HCT116 (cell line): Measurements from ENCODE around the gene NEK6. TPM values are rescaled to one million over a fixed set of nuclear protein-coding genes. Genes with fewer than 3 reads are reported as not detected.
A peak's percentile ranks its signal among the peaks of the same experiment; 100 is the strongest.

Source experiments
- ATAC-seq: fragments of 200-7000 bp; cut with Tn5 transposase; 2 replicates; pipeline ENCODE4 v1.9.1; 2020; ENCODE audit warnings: mild to moderate bottlenecking, moderate library complexity
- BruUV-seq: library from RNA; stranded (reverse); fragments of 400-500 nt; replicated peaks from 2 replicates; lab custom pipeline; 2021; lab: Mats Ljungman, UMichigan
- CTCF ChIA-PET: fragments of 300-600 bp; sonication (Branson Sonifier 250); formaldehyde crosslinking; loops from one replicate; lab custom pipeline; 2021; ENCODE audit warnings: antibody characterized with exemption; lab: Charles Lee
- POLR2A ChIA-PET: fragments of 300-600, 350-600 bp; sonication (Branson Sonifier 250); formaldehyde crosslinking; loops from one replicate; lab custom pipeline; 2021; ENCODE audit warnings: antibody characterized with exemption; lab: Charles Lee
- RAD21 ChIA-PET, 2 experiments: fragments of 300-600 bp; sonication (Branson Sonifier 250); formaldehyde crosslinking; loops; one replicate each; lab custom pipeline; 2023; ENCODE audit warnings: low total read pairs in 2 of 2; ENCODE audit not compliant: uncharacterized antibody in 2 of 2, unreplicated experiment in 2 of 2, low non-redundant PET in 1 of 2; lab: Charles Lee
- DNase-seq: peaks from one replicate; pipeline ENCODE4 v3.0.0-alpha.2; 2010; ENCODE audit warnings: low read depth, low spot score
- H2AFZ ChIP-seq: fragments of 200-600 bp; shearing (Covaris generic), sonication (generic); 2 replicates; pipeline ENCODE4 v1.6.1; 2017; ENCODE audit warnings: low read depth, mixed run types, mixed read lengths, antibody characterized with exemption, low read length; ENCODE audit not compliant: poor library complexity, severe bottlenecking
- H3K27ac ChIP-seq: 2 replicates; pipeline ENCODE4 v1.5.1; 2012; ENCODE audit warnings: low read depth, low read length
- H3K27me3 ChIP-seq: fragments of 200-600 bp; sonication (generic); 2 replicates; pipeline ENCODE4 v1.6.1; 2016; ENCODE audit warnings: mixed run types, low read length, mixed read lengths; ENCODE audit not compliant: insufficient read depth
- H3K36me3 ChIP-seq, 2 experiments: fragments of 200-500 bp in 1 of 2; fragments of 200-600 bp in 1 of 2; sonication (Bioruptor generic) in 1 of 2; sonication (generic) in 1 of 2; 2 replicates each; pipeline versions ENCODE4 v1.5.1 to v1.6.1; 2014 to 2016; ENCODE audit warnings: low read length in 2 of 2, inconsistent platforms in 1 of 2, mixed read lengths in 1 of 2, mixed run types in 1 of 2; ENCODE audit not compliant: insufficient read depth in 2 of 2, control insufficient read depth in 1 of 2
- H3K4me1 ChIP-seq, 2 experiments: fragments of 200-600 bp in 1 of 2; sonication (generic) in 1 of 2; 2 replicates each; pipeline versions ENCODE4 v1.5.1 to v1.6.1; 2012 to 2017; ENCODE audit warnings: low read length in 2 of 2, inconsistent platforms in 1 of 2, mild to moderate bottlenecking in 1 of 2, mixed read lengths in 1 of 2, mixed run types in 1 of 2, moderate library complexity in 1 of 2; ENCODE audit not compliant: insufficient read depth in 2 of 2, control insufficient read depth in 1 of 2
- H3K4me2 ChIP-seq: fragments of 200-600 bp; sonication (generic); 2 replicates; pipeline ENCODE4 v1.6.1; 2017; ENCODE audit warnings: mixed run types, low read length, mixed read lengths
- H3K4me3 ChIP-seq, 2 experiments: fragments of 200-600 bp in 1 of 2; sonication (generic) in 1 of 2; replicated peaks in 1 of 2; 2 replicates each; pipeline ENCODE4 v1.5.1; 2011 to 2016; ENCODE audit warnings: low read length in 2 of 2, control low read depth in 1 of 2, low read depth in 1 of 2, mild to moderate bottlenecking in 1 of 2, mixed read lengths in 1 of 2, mixed run types in 1 of 2
- H3K79me2 ChIP-seq: fragments of 200-600 bp; sonication (generic); 2 replicates; pipeline ENCODE4 v1.6.1; 2017; ENCODE audit warnings: mild to moderate bottlenecking, mixed run types, low read length, moderate library complexity, mixed read lengths; ENCODE audit not compliant: insufficient read depth
- H3K9ac ChIP-seq: fragments of 200-600 bp; sonication (generic); 2 replicates; pipeline ENCODE4 v1.6.1; 2016; ENCODE audit warnings: low read length, mixed read lengths
- H3K9me2 ChIP-seq: fragments of 200-600 bp; sonication (generic), shearing (Covaris generic); 2 replicates; pipeline ENCODE4 v1.6.1; 2017; ENCODE audit warnings: mixed run types, mild to moderate bottlenecking, moderate library complexity; ENCODE audit not compliant: insufficient read depth
- H3K9me3 ChIP-seq, 2 experiments: fragments of 200-500 bp in 1 of 2; fragments of 200-600 bp in 1 of 2; sonication (Bioruptor generic) in 1 of 2; sonication (generic) in 1 of 2; 2 replicates each; pipeline ENCODE4 v1.6.1; 2014 to 2017; ENCODE audit warnings: low read length in 2 of 2, mixed read lengths in 2 of 2, inconsistent platforms in 1 of 2, low read depth in 1 of 2, mild to moderate bottlenecking in 1 of 2, mixed run types in 1 of 2, moderate library complexity in 1 of 2; ENCODE audit not compliant: control insufficient read depth in 1 of 2, insufficient read depth in 1 of 2
- H4K20me1 ChIP-seq: fragments of 200-600 bp; sonication (generic), shearing (Covaris generic); 2 replicates; pipeline ENCODE4 v1.6.1; 2017; ENCODE audit warnings: mixed run types, mild to moderate bottlenecking, moderate library complexity; ENCODE audit not compliant: insufficient read depth
- CBX3 ChIP-seq: IDR thresholded peaks from 2 replicates; pipeline ENCODE4 v1.6.1; 2012; ENCODE audit warnings: low read depth
- CEBPB ChIP-seq: IDR thresholded peaks from 2 replicates; pipeline ENCODE4 v1.6.1; 2012; ENCODE audit warnings: low read depth
- ELF1 ChIP-seq: IDR thresholded peaks from 2 replicates; pipeline ENCODE4 v1.6.1; 2012; ENCODE audit warnings: low read depth, borderline replicate concordance
- EZH2 ChIP-seq: fragments of 200-600 bp; sonication (generic); IDR thresholded peaks from 2 replicates; pipeline ENCODE4 v1.6.1; 2017; ENCODE audit warnings: antibody characterized with exemption, mixed run types
- JUND ChIP-seq: IDR thresholded peaks from 2 replicates; pipeline ENCODE4 v1.6.1; 2012
- POLR2A ChIP-seq: IDR thresholded peaks from 2 replicates; pipeline ENCODE4 v1.7.0; 2011; ENCODE audit warnings: borderline replicate concordance; ENCODE audit not compliant: insufficient read depth, insufficient read length; ENCODE audit errors: extremely low read depth
- POLR2AphosphoS5 ChIP-seq: IDR thresholded peaks from 2 replicates; pipeline ENCODE4 v1.6.1; 2011; ENCODE audit warnings: mild to moderate bottlenecking, low read depth, low read length, moderate library complexity
- RAD21 ChIP-seq: IDR thresholded peaks from 2 replicates; pipeline ENCODE4 v1.6.1; 2012; ENCODE audit warnings: low read depth, mild to moderate bottlenecking
- SIN3A ChIP-seq: IDR thresholded peaks from 2 replicates; pipeline ENCODE4 v1.6.1; 2012; ENCODE audit warnings: low read depth
- SP1 ChIP-seq: IDR thresholded peaks from 2 replicates; pipeline ENCODE4 v1.6.1; 2012; ENCODE audit warnings: low read depth
- SRF ChIP-seq: IDR thresholded peaks from 2 replicates; pipeline ENCODE4 v1.6.1; 2012; ENCODE audit warnings: low read depth
- TCF7L2 ChIP-seq: IDR thresholded peaks from 2 replicates; pipeline ENCODE4 v1.7.0; 2011; ENCODE audit warnings: borderline replicate concordance, inconsistent platforms; ENCODE audit not compliant: insufficient read depth, insufficient read length; ENCODE audit errors: extremely low read depth
- ZNF274 ChIP-seq: fragments of 200-500 bp; sonication (Bioruptor generic); IDR thresholded peaks from 2 replicates; pipeline ENCODE4 v1.6.1; 2014; ENCODE audit warnings: mild to moderate bottlenecking, low read depth, low read length, inconsistent platforms
- intact Hi-C: fragments of 100-400 bp; cut with micrococcal nuclease; formaldehyde crosslinking; loops from 2 replicates; pipeline ENCODE4 v1.10.0; 2022
- total RNA-seq: library from RNA; stranded (reverse); gene quantifications from one replicate; pipeline ENCODE4 v1.2.1, GENCODE V29; 2021; ENCODE audit not compliant: unreplicated experiment
- TF ChIP-seq, protein P1 (sequence below): IDR thresholded peaks from 2 replicates; pipeline ENCODE4 v1.6.1; 2012
- TF ChIP-seq, protein P2 (sequence below): IDR thresholded peaks from 2 replicates; pipeline ENCODE4 v1.6.1; 2012
- TF ChIP-seq, protein P3 (sequence below), 3 experiments: fragments of 200-600 bp in 1 of 3; sonication (generic) in 1 of 3; IDR thresholded peaks in 2 of 3; conservative IDR thresholded peaks in 1 of 3; 2 replicates each; pipeline ENCODE4 v1.5.1; 2012 to 2017; ENCODE audit warnings: low read depth in 2 of 3, low read length in 2 of 3, antibody characterized with exemption in 1 of 3, borderline replicate concordance in 1 of 3, control low read depth in 1 of 3, mild to moderate bottlenecking in 1 of 3, mixed read lengths in 1 of 3, mixed run types in 1 of 3, moderate library complexity in 1 of 3; ENCODE audit not compliant: insufficient read depth in 1 of 3

Gene NEK6
- total RNA-seq, 1 experiment from 2014 or later, result 40.8 TPM

DNA sequence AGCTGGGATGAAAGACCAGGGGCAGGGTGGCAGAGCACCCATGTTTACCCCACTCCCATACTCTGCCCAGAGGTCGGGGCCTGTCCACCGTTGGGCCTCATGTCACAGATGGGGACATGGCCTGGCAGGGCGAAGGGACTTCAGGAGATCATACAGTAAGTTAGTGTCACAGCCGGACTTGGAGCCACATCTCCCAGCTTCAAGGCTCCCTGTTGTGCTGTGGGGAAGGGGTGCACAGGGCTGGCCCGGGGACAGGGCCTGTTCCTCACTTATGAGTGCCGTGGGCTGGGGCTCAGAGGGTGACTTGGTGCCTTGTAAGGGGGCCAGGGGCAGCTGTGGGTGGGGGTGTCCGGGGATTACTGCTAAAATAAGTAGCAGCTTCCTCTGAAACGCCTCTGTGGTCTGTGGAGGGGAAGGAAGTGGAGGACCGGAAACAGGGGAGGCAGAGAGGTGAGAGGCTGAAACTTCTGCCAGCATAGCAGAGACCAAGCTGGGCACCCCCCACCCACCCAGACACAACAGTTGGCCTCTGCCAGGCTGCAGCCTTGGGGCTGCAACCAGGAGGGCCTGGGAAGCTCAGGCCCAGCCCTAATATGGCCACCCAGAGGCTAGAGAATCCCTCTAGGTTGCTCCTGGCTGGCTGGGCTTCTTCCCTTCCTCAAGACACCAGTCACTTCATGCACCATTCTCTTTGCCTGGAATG, 41.1 kb upstream of the NEK6 start:
- ATAC-seq, result no peak
- BruUV-seq, result no TSS peak
- Histone ChIP-seq H3K36me3 (no peaks in the 10 kb centered on the region), H3K9me2 (no peaks in the 10 kb centered on the region), H3K27ac (no peak overlapping the region), H3K4me1 (peaks cover 8 to 24% of the 10 kb centered on the region in 2 experiments), H4K20me1 (no peaks in the 10 kb centered on the region), H3K9ac (no peak overlapping the region), H3K79me2 (no peaks in the 10 kb centered on the region), H3K9me3 (no peaks in the 10 kb centered on the region), H3K4me2 (no peak overlapping the region), H2AFZ (no peak overlapping the region), H3K27me3 (no peaks in the 10 kb centered on the region), H3K4me3 (no peak overlapping the region)
- TF ChIP-seq ZNF274, result no peak
- no peak for TF ChIP-seq SIN3A
- no peak for TF ChIP-seq ELF1
- no peak for TF ChIP-seq POLR2AphosphoS5
- TF ChIP-seq, protein P1, sequence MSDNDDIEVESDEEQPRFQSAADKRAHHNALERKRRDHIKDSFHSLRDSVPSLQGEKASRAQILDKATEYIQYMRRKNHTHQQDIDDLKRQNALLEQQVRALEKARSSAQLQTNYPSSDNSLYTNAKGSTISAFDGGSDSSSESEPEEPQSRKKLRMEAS, result no peak
- ChIA-PET CTCF (no interaction called here), POLR2A (no interaction called here), RAD21 (no interaction called here)
- intact Hi-C loops, result no loop called here
- no peak for DNase-seq

DNA sequence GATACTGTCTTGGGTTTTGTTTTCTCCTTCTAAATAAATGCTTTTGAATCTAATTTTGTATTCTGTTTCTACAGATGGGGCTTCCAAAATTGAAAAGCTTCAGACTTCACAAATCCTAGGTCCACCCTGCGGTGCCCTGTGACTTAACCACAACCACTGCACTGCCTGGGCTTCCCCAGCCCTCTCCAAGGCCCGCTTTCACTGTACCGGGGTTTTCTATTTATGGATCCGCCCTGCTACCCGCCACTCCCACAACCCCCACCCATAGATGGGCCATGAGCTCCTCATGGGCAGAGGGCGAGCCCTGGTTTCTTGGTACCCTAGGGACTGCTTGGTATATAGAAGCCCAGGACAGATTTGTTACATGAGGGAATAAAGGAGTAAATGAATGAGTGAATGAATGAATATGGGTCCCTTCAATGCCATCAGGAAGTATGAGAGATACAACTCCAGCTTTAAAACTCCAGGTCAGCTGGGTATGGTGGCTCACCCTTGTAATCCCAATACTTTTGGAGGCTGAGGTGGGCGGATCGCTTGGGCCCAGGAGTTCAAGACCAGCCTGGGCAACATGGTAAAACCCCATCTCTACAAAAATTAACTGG, 39.8 kb upstream of the NEK6 start:
- Histone ChIP-seq H3K9me2 (no peaks in the 10 kb centered on the region), H4K20me1 (no peaks in the 10 kb centered on the region), H3K9ac (no peak overlapping the region), H3K27me3 (no peaks in the 10 kb centered on the region), H2AFZ (no peak overlapping the region), H3K27ac (no peak overlapping the region), H3K36me3 (no peaks in the 10 kb centered on the region), H3K9me3 (no peaks in the 10 kb centered on the region), H3K4me3 (no peak overlapping the region), H3K79me2 (no peaks in the 10 kb centered on the region), H3K4me2 (peak overlapping the region; percentile 65; the same call in 1 of the 2 replicates), H3K4me1 (peaks cover 8 to 24% of the 10 kb centered on the region in 2 experiments)
- ChIA-PET CTCF (no interaction called here), POLR2A (no interaction called here), RAD21 (interaction anchor here in 1 of 2 experiments (0.7 kb wide), 1 partner anchor 84 kb away, joined by 4 read pairs; no protein-coding TSS in a partner anchor)
- intact Hi-C loops, result no loop called here
- BruUV-seq, result no TSS peak
- DNase-seq (no peak), ATAC-seq (no peak)
- TF ChIP-seq SIN3A (no peak), SRF (no peak), CBX3 (no peak), POLR2AphosphoS5 (no peak), TCF7L2 (no peak), SP1 (no peak), RAD21 (no peak), POLR2A (no peak), CEBPB (no peak), ELF1 (no peak), JUND (no peak), EZH2 (no peak)
- TF ChIP-seq, protein P2, sequence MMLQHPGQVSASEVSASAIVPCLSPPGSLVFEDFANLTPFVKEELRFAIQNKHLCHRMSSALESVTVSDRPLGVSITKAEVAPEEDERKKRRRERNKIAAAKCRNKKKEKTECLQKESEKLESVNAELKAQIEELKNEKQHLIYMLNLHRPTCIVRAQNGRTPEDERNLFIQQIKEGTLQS, result no peak
- TF ChIP-seq, protein P1, result no peak
- TF ChIP-seq, protein P3, sequence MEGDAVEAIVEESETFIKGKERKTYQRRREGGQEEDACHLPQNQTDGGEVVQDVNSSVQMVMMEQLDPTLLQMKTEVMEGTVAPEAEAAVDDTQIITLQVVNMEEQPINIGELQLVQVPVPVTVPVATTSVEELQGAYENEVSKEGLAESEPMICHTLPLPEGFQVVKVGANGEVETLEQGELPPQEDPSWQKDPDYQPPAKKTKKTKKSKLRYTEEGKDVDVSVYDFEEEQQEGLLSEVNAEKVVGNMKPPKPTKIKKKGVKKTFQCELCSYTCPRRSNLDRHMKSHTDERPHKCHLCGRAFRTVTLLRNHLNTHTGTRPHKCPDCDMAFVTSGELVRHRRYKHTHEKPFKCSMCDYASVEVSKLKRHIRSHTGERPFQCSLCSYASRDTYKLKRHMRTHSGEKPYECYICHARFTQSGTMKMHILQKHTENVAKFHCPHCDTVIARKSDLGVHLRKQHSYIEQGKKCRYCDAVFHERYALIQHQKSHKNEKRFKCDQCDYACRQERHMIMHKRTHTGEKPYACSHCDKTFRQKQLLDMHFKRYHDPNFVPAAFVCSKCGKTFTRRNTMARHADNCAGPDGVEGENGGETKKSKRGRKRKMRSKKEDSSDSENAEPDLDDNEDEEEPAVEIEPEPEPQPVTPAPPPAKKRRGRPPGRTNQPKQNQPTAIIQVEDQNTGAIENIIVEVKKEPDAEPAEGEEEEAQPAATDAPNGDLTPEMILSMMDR (IDR thresholded peaks at IDR 0.05 in 2 of 3, conservative IDR thresholded peaks at IDR 0.05 in 1 of 3; ENCODE audit: borderline replicate concordance in 1 of 3, insufficient read depth in 1 of 3, low read depth in 2 of 3, low read length in 2 of 3), result no peak
